Liver (tissue), 9 donors: ENCODE data around the gene HSDL2. TPM values are rescaled to one million over a fixed set of nuclear protein-coding genes. Genes with fewer than 3 reads are reported as not detected.

Experiments used
- DNase-seq: peaks from one replicate; pipeline ENCODE4 v3.0.0-alpha.2; 2017; ENCODE audit warnings: low spot score
- H3K27ac ChIP-seq, 2 donors: one replicate each; pipeline ENCODE4 v1.7.0; 2013; ENCODE audit warnings: inconsistent platforms in 2 of 2, low read length in 2 of 2, control low read depth in 1 of 2, low read depth in 1 of 2, mild to moderate bottlenecking in 1 of 2
- H3K27me3 ChIP-seq, 4 donors: one replicate each; pipeline versions ENCODE4 v1.6.1 to v1.7.0; 2013; ENCODE audit warnings: low read length in 3 of 4, inconsistent platforms in 1 of 4, mild to moderate bottlenecking in 1 of 4, moderate library complexity in 1 of 4; ENCODE audit not compliant: control insufficient read depth in 4 of 4, insufficient read depth in 4 of 4
- H3K36me3 ChIP-seq, 4 donors: one replicate each; pipeline versions ENCODE4 v1.6.1 to v1.7.0; 2013; ENCODE audit warnings: low read length in 3 of 4, mild to moderate bottlenecking in 3 of 4, low read depth in 1 of 4, moderate library complexity in 1 of 4; ENCODE audit not compliant: control insufficient read depth in 4 of 4, insufficient read depth in 3 of 4
- H3K4me1 ChIP-seq, 4 donors: one replicate each; pipeline versions ENCODE4 v1.6.1 to v1.7.0; 2013; ENCODE audit warnings: low read length in 3 of 4, mild to moderate bottlenecking in 3 of 4, moderate library complexity in 1 of 4; ENCODE audit not compliant: control insufficient read depth in 4 of 4, insufficient read depth in 4 of 4
- H3K4me3 ChIP-seq, 3 donors: one replicate each; pipeline versions ENCODE4 v1.6.1 to v1.7.0; 2013; ENCODE audit warnings: low read length in 3 of 3, control low read depth in 1 of 3, low read depth in 1 of 3, mild to moderate bottlenecking in 1 of 3
- H3K9ac ChIP-seq, 2 donors: one replicate each; pipeline ENCODE4 v1.7.0; 2013; ENCODE audit warnings: low read length in 2 of 2, mild to moderate bottlenecking in 2 of 2, moderate library complexity in 2 of 2, control low read depth in 1 of 2, low read depth in 1 of 2
- H3K9me3 ChIP-seq, 4 donors: one replicate each; pipeline versions ENCODE4 v1.6.1 to v1.7.0; 2013; ENCODE audit warnings: low read length in 3 of 4; ENCODE audit not compliant: control insufficient read depth in 4 of 4
- CTCF ChIP-seq: fragments of 150-350 bp; IDR thresholded peaks from 2 replicates; pipeline ENCODE4 v1.5.1; 2017; ENCODE audit warnings: improper control_type of control experiment, low read depth, low read length; ENCODE audit not compliant: missing input control
- FOXA2 ChIP-seq: IDR thresholded peaks from 2 replicates; pipeline ENCODE4 v1.6.1; 2016; ENCODE audit warnings: antibody characterized with exemption
- GABPA ChIP-seq, 2 donors: IDR thresholded peaks in 1 of 2; conservative IDR thresholded peaks in 1 of 2; 2 replicates each; pipeline ENCODE4 v1.6.1; 2016; ENCODE audit warnings: antibody characterized with exemption in 2 of 2, mild to moderate bottlenecking in 1 of 2, moderate library complexity in 1 of 2
- JUND ChIP-seq, 2 donors: IDR thresholded peaks; 2 replicates each; pipeline ENCODE4 v1.6.1; 2016; ENCODE audit warnings: antibody characterized with exemption in 2 of 2
- MAX ChIP-seq: IDR thresholded peaks from 2 replicates; pipeline ENCODE4 v1.6.1; 2016; ENCODE audit warnings: antibody characterized with exemption
- NR2F2 ChIP-seq: IDR thresholded peaks from 2 replicates; pipeline ENCODE4 v1.6.1; 2016; ENCODE audit warnings: antibody characterized with exemption
- RAD21 ChIP-seq, 2 donors: IDR thresholded peaks; 2 replicates each; pipeline ENCODE4 v1.6.1; 2016; ENCODE audit warnings: antibody characterized with exemption in 2 of 2, mild to moderate bottlenecking in 2 of 2
- REST ChIP-seq: IDR thresholded peaks from 2 replicates; pipeline ENCODE4 v1.6.1; 2016; ENCODE audit warnings: antibody characterized with exemption, mild to moderate bottlenecking
- RXRA ChIP-seq, 2 donors: IDR thresholded peaks; 2 replicates each; pipeline ENCODE4 v1.6.1; 2017 to 2018; ENCODE audit warnings: antibody characterized with exemption in 2 of 2, mild to moderate bottlenecking in 1 of 2
- TAF1 ChIP-seq: conservative IDR thresholded peaks from 2 replicates; pipeline ENCODE4 v1.6.1; 2016; ENCODE audit warnings: antibody characterized with exemption, mild to moderate bottlenecking
- YY1 ChIP-seq: IDR thresholded peaks from 2 replicates; pipeline ENCODE4 v1.6.1; 2016; ENCODE audit warnings: antibody characterized with exemption, mild to moderate bottlenecking
- ZBTB33 ChIP-seq: IDR thresholded peaks from 2 replicates; pipeline ENCODE4 v1.6.1; 2016; ENCODE audit warnings: antibody characterized with exemption
- WGBS: extraction: QIAGEN DNeasy Blood & Tissue Kit; methylation state at CpG from one replicate; pipeline ENCODE4 v1.1.7; 2013; 5-methylcytosine and 5-hydroxymethylcytosine counted together
- polyA plus RNA-seq, 2 donors: library from polyadenylated mRNA; stranded (reverse) in 1 of 2; unstranded in 1 of 2; fragments of 200-250 nt in 1 of 2; fragments of >200 nt in 1 of 2; fragmentation: Nextera tagmentation in 1 of 2; extraction: Ambion mirVana in 1 of 2; gene quantifications; one replicate each; pipeline versions ENCODE4 v1.2.1 to v1.2.3, GENCODE V29; 2013 to 2015
- total RNA-seq, 2 donors: library from RNA; depleted of rRNA; stranded (reverse); fragments of >200 nt; gene quantifications; one replicate each; pipeline ENCODE4 v1.2.3, GENCODE V29; 2014
- donor health status: healthy.
- donor health status: healthy.
- donor health status: healthy.
- donor health status: healthy.
- donor health status: healthy.

The HSDL2 gene
- total and polyA plus RNA-seq, 4 donors, result 26.1 to 135 (median 79.6) TPM

GRCh38 chr9:112349008-112349333 lies 30.9 kb upstream of the HSDL2 start (continued):
- no peak for TF ChIP-seq REST
- TF ChIP-seq CTCF, result no peak

- TF ChIP-seq YY1 (no peak), GABPA (IDR thresholded peaks at IDR 0.05 in 1 of 2, conservative IDR thresholded peaks at IDR 0.05 in 1 of 2) (no peak), TAF1 (no peak), ZBTB33 (no peak), REST (no peak), NR2F2 (no peak), RAD21 (IDR thresholded peaks at IDR 0.05) (no peak), JUND (IDR thresholded peaks at IDR 0.05) (no peak), FOXA2 (no peak), RXRA (IDR thresholded peaks at IDR 0.05) (no peak), MAX (no peak)
- no peaks in the 10 kb centered on the region for H3K36me3 ChIP-seq
- H3K4me3 ChIP-seq, result no peak overlapping the region
- H3K9me3 ChIP-seq, result no peaks in the 10 kb centered on the region
- H3K4me1 ChIP-seq, result peaks cover 8 to 39% (median 23%) of the 10 kb centered on the region in 4 donors
- H3K27me3 ChIP-seq, result no peaks in the 10 kb centered on the region
- WGBS, result 75% methylated on average over 3 of the region's 3 CpGs
- DNase-seq, result no peak
- no peak overlapping the region for H3K27ac ChIP-seq
- no peak overlapping the region for H3K9ac ChIP-seq
Observed at GRCh38 chr9:112351184-112351583, 28.7 kb upstream of the HSDL2 start.
